K562 (cell line): ENCODE measurements around the gene LTBR. TPM values are rescaled to one million over a fixed set of nuclear protein-coding genes. Genes with fewer than 3 reads are reported as not detected.

Experiments used
- JUND ChIP-seq, 2 experiments: IDR thresholded peaks; 2 replicates in 1 of 2; 3 replicates in 1 of 2; pipeline ENCODE4 v1.6.1; 2011; ENCODE audit warnings: borderline replicate concordance in 2 of 2, low read depth in 2 of 2, low read length in 2 of 2, improper control_type of control experiment in 1 of 2, missing biosample characterization in 1 of 2, missing genetic modification characterization in 1 of 2, missing genetic modification reagents in 1 of 2
- KDM5B ChIP-seq: fragments of 200-600 bp; sonication (generic); IDR thresholded peaks from 2 replicates; pipeline ENCODE4 v1.6.1; 2012; ENCODE audit warnings: low read depth, mild to moderate bottlenecking, moderate library complexity, low read length, control low read depth, inconsistent platforms; ENCODE audit not compliant: insufficient replicate concordance
- POLR2H ChIP-seq: IDR thresholded peaks from 2 replicates; pipeline ENCODE4 v1.6.1; 2016; ENCODE audit warnings: missing genetic modification characterization, low read depth, mild to moderate bottlenecking, control low read depth, missing compliant biosample characterization, moderate library complexity
- SMARCE1 ChIP-seq: fragments of 450-650 bp; IDR thresholded peaks from 2 replicates; pipeline ENCODE4 v1.7.1; 2016; ENCODE audit warnings: mild to moderate bottlenecking
- SMC3 ChIP-seq: conservative IDR thresholded peaks from 2 replicates; pipeline ENCODE4 v1.6.1; 2011; ENCODE audit warnings: low read depth, low read length, improper control_type of control experiment; ENCODE audit not compliant: insufficient read depth
- TCF7 ChIP-seq: sonication (generic); IDR thresholded peaks from 2 replicates; pipeline ENCODE4 v1.6.1; 2016; ENCODE audit warnings: antibody characterized with exemption, borderline replicate concordance
- ZNF444 ChIP-seq: fragments of 250-450 bp; sonication (Bioruptor Pico); IDR thresholded peaks from 2 replicates; pipeline ENCODE4 v1.4.0; 2020; ENCODE audit warnings: mild to moderate bottlenecking, moderate library complexity
- polyA plus RNA-seq, 8 experiments: library from polyadenylated mRNA; depleted of rRNA in 4 of 8; stranded (reverse) in 5 of 8; unstranded in 3 of 8; fragments of >200 nt; fragmentation: Nextera tagmentation in 2 of 8; fragmentation: Illumina TruSeq in 1 of 8; extraction: Ambion mirVana in 2 of 8; extraction: Trizol in 1 of 8; gene quantifications; 2 replicates each; pipeline versions ENCODE4 v1.2.1 to v1.2.3, GENCODE V29; 2011 to 2014; ENCODE audit warnings: inconsistent platforms in 1 of 8, missing spikeins in 1 of 8
- total RNA-seq, 7 experiments: library from RNA; depleted of rRNA in 6 of 7; stranded (reverse); fragments of >200 nt in 6 of 7; fragmentation: Illumina TruSeq in 2 of 7; extraction: Trizol in 2 of 7; gene quantifications; 2 replicates each; pipeline versions ENCODE4 v1.2.1 to v1.2.3, GENCODE V29; 2011 to 2021; ENCODE audit warnings: low replicate concordance in 1 of 7
- TF ChIP-seq, protein P1 (sequence below): sonication (generic); formaldehyde crosslinking; IDR thresholded peaks from 2 replicates; pipeline ENCODE4 v1.8.1; 2022; ENCODE audit warnings: missing genetic modification reagents
- TF ChIP-seq, protein P2 (sequence below): fragments of 450-650 bp; IDR thresholded peaks from 2 replicates; pipeline ENCODE4 v1.6.1; 2016; ENCODE audit warnings: borderline replicate concordance
- TF ChIP-seq, protein P3 (sequence below), 2 experiments: fragments of 200-800 bp in 1 of 2; sonication (Bioruptor generic) in 1 of 2; sonication (generic) in 1 of 2; formaldehyde crosslinking in 1 of 2; IDR thresholded peaks in 1 of 2; conservative IDR thresholded peaks in 1 of 2; 2 replicates each; pipeline versions ENCODE4 v1.5.0 to v1.6.1; 2016 to 2020; ENCODE audit warnings: missing compliant biosample characterization in 1 of 2, missing genetic modification characterization in 1 of 2, missing genetic modification reagents in 1 of 2
- TF ChIP-seq, protein P4 (sequence below), 2 experiments: fragments of 450-650 bp; formaldehyde crosslinking in 1 of 2; IDR thresholded peaks; 2 replicates each; pipeline versions ENCODE4 v1.4.0 to v1.6.1; 2014 to 2020; ENCODE audit warnings: mild to moderate bottlenecking in 2 of 2, borderline replicate concordance in 1 of 2, low read depth in 1 of 2

LTBR gene
- total and polyA plus RNA-seq, 9 of the 15 experiments (the other 6 are each of a cell fraction or from before 2014, with no cell fraction given), result 0.96 to 69.0 (median 35.3) TPM

DNA sequence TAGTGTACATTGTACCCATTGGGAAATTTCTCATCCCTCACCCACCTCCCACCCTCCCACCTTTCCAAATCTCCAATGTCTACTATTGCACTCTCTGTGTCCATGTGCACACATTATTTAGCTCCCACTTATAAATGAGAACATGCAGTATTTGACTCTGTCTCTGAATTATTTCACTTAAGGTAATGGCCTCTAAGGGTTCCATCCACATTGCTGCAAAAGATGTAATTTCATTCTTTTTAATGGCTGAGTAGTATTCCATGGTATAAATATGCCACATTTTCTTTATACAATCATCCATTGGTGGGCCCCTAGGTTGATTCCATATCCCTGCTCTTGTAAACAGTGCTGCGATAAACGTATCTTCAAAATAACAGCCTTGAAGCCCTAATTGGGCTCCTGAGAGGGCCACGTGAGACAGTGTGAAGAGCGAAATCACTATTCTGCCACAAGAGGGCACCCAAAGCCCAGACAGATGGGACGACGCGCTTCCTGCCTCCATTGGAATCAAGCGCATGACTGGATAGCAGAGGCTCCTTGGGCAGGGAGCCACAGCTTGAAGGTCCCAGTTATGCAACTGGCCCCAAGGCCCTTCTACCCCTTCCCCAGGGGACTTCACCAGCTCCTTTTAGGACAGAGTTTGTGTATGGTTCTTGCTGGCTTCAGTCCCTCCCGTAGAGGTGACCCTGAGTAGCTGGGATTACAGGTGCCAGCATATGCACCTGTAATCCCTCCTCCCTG is 39.5 kb downstream of the LTBR start (continued):
- TF ChIP-seq JUND (IDR thresholded peaks at IDR 0.05; ENCODE audit: borderline replicate concordance, low read depth, low read length) (peak; percentile 47), JUND (tag; IDR thresholded peaks at IDR 0.05; ENCODE audit: borderline replicate concordance, low read depth, low read length) (no peak), POLR2H (no peak), SMC3 (peak; percentile 85), KDM5B (no peak), TCF7 (no peak), ZNF444 (no peak), SMARCE1 (no peak)
- TF ChIP-seq, protein P1, sequence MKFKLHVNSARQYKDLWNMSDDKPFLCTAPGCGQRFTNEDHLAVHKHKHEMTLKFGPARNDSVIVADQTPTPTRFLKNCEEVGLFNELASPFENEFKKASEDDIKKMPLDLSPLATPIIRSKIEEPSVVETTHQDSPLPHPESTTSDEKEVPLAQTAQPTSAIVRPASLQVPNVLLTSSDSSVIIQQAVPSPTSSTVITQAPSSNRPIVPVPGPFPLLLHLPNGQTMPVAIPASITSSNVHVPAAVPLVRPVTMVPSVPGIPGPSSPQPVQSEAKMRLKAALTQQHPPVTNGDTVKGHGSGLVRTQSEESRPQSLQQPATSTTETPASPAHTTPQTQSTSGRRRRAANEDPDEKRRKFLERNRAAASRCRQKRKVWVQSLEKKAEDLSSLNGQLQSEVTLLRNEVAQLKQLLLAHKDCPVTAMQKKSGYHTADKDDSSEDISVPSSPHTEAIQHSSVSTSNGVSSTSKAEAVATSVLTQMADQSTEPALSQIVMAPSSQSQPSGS (CRISPR knock-in tag), result no peak
- TF ChIP-seq, protein P2, sequence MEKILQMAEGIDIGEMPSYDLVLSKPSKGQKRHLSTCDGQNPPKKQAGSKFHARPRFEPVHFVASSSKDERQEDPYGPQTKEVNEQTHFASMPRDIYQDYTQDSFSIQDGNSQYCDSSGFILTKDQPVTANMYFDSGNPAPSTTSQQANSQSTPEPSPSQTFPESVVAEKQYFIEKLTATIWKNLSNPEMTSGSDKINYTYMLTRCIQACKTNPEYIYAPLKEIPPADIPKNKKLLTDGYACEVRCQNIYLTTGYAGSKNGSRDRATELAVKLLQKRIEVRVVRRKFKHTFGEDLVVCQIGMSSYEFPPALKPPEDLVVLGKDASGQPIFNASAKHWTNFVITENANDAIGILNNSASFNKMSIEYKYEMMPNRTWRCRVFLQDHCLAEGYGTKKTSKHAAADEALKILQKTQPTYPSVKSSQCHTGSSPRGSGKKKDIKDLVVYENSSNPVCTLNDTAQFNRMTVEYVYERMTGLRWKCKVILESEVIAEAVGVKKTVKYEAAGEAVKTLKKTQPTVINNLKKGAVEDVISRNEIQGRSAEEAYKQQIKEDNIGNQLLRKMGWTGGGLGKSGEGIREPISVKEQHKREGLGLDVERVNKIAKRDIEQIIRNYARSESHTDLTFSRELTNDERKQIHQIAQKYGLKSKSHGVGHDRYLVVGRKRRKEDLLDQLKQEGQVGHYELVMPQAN, result no peak
- TF ChIP-seq, protein P3, sequence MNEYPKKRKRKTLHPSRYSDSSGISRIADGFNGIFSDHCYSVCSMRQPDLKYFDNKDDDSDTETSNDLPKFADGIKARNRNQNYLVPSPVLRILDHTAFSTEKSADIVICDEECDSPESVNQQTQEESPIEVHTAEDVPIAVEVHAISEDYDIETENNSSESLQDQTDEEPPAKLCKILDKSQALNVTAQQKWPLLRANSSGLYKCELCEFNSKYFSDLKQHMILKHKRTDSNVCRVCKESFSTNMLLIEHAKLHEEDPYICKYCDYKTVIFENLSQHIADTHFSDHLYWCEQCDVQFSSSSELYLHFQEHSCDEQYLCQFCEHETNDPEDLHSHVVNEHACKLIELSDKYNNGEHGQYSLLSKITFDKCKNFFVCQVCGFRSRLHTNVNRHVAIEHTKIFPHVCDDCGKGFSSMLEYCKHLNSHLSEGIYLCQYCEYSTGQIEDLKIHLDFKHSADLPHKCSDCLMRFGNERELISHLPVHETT (CRISPR knock-in tag; conservative IDR thresholded peaks at IDR 0.05 in 1 of 2, IDR thresholded peaks at IDR 0.05 in 1 of 2), result no peak
- TF ChIP-seq, protein P4, sequence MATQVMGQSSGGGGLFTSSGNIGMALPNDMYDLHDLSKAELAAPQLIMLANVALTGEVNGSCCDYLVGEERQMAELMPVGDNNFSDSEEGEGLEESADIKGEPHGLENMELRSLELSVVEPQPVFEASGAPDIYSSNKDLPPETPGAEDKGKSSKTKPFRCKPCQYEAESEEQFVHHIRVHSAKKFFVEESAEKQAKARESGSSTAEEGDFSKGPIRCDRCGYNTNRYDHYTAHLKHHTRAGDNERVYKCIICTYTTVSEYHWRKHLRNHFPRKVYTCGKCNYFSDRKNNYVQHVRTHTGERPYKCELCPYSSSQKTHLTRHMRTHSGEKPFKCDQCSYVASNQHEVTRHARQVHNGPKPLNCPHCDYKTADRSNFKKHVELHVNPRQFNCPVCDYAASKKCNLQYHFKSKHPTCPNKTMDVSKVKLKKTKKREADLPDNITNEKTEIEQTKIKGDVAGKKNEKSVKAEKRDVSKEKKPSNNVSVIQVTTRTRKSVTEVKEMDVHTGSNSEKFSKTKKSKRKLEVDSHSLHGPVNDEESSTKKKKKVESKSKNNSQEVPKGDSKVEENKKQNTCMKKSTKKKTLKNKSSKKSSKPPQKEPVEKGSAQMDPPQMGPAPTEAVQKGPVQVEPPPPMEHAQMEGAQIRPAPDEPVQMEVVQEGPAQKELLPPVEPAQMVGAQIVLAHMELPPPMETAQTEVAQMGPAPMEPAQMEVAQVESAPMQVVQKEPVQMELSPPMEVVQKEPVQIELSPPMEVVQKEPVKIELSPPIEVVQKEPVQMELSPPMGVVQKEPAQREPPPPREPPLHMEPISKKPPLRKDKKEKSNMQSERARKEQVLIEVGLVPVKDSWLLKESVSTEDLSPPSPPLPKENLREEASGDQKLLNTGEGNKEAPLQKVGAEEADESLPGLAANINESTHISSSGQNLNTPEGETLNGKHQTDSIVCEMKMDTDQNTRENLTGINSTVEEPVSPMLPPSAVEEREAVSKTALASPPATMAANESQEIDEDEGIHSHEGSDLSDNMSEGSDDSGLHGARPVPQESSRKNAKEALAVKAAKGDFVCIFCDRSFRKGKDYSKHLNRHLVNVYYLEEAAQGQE (IDR thresholded peaks at IDR 0.05; ENCODE audit: borderline replicate concordance), result peak; percentile 90
- TF ChIP-seq, protein P4 (CRISPR knock-in tag; IDR thresholded peaks at IDR 0.05; ENCODE audit: low read depth), result no peak
